COLO668 (cell line): ENCODE data around the gene ZNF277.

ENCODE experiments used
- DNase-seq: peaks from one replicate; lab custom pipeline; 2025; ENCODE audit not compliant: unreplicated experiment; lab: John Stamatoyannopoulos, UW

The ZNF277 gene

DNA sequence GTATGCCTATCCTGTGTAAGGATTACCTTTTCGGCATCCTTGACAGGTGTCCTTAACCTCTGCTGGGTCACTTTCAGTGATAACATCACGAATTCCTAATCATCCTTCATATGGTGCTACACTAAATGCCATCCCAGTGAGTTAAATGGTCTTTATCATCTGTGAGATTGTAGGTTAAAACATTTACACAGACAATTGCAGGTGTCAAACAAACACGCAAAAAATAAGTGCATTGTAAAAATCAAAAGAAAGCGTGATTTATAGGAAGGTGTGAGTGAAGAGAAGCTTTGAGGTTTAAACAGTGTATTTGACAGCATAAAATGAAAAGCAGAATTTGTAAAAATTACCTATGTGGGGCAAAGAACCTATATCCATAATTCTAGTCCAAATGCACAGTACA, 132.3 kb downstream of the ZNF277 start:
- no peak for DNase-seq

DNA sequence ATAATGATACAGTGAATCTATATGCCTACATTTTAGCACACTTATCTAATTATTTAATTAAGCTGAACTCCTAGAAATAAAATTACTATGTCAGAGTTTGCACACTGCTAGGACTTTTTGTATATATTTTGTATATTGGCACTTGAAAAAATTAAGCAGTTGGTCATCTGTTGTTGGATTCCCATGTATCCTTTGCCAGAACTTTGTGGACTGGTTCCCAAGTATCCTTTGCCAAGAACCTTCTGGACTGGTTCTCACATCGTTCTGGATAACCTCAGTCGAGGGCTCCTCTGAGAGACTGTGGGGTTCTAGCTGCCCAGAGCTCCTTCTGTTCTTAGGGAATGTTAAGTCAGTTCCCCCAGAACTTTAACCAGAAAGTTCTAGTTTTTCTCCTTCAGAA, 135.0 kb downstream of the ZNF277 start:
- DNase-seq: no peak

DNA sequence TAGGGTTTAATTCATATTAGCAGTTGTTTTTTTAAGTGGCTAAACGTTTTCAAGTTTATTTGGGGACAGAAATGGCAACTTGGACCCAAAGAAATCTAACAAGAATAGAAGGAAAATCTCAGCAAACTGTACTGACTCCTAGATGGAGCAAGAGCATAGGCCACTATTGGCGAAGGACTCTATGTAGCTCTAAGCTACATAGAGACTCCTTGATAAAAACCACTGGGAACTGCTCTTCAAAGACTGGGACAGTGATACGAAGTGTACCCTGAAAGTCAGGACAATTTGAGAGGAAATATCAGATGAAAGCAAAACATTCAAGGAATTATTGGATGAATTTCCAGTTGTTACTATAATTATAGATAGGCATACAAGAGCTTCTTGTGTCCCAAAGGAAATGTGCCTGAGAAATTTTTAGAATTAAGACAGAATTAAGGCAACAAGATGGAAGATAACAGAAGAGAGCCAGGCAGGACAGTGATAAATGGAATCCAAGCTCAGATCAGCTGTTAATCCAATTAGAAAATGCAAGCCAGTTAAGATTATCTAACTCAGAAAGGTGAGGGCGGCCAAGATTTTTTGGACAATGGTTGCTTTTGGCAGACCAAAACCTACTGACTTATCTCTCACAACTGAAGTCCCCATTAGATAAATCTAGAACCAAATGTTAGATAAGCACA, 140.0 kb downstream of the ZNF277 start:
- no peak for DNase-seq

DNA sequence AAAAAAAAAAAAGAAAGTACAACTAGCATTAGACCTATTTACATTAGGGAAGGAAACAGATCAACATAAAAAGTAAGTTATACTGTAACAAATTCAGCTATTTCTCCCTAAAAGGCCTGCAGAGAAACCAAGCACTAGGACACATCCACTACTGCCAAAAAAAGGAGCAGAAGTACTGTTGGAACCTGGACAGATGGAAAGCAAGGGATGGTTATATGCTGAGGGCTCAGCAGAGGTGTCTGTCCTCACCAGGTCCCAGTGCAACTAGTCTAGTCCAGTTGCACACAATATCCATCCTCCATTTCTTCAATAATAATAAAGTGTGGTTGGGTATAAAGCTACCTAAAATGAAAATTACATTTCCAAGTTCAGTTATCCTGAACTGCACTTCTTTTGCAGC, 140.6 kb downstream of the ZNF277 start:
- DNase-seq: no peak

DNA sequence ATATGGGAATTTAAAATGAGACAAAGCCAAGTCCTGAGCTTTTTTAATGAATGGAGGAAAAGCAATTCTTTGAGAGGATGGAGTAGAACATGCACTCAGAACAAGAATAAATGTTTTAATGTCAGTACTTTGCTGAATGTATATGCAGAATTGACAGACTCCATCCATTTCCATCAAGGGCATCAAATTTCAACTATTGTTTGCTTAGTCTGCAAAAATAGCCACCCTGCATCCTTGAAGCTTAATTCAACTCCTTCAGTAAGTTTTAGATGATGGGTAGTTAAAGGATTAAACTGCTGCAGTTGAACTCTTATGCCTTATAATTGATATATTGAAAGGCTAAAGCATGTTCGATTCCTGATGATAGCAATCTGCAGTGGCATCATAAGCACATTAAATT, 144.1 kb downstream of the ZNF277 start:
- DNase-seq: no peak

DNA sequence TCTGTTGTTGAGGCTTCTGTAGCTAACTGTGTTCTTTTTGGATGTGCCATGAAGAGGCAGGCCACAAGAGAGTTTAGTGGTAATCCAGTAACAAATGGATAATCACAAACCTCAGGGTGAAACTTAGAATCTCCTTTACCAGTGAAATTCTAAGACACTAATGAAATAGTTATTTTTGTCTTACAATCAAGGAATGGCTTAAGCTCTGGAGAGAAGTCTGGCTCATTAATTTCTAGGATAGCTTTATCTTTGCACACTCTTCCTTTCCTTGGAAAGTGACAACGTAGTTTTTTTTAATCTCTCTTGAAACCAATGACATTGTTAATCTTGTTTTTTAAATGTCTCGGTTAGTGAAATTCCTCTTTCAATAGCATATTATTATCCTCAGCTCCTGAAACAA, 150.1 kb downstream of the ZNF277 start:
- DNase-seq: no peak

DNA sequence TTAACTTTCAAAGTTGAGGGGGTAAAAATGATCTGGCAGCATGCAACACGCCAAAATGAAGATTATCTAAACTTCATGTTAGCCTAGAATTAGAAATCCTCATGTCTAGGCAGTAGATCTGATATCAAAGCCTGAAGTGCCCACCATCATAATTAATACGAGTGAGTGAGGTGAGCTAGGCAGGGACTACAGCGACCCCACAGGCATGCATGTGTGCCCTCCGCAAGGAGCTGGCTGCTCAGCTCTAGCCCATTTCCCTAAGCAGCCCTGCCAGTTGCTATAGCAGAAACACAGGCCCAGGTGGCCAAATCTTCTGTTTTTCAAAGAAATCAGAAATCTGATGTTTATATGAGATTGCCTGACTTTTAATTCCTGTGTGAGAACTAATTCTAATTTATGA, 150.6 kb downstream of the ZNF277 start:
- no peak for DNase-seq

DNA sequence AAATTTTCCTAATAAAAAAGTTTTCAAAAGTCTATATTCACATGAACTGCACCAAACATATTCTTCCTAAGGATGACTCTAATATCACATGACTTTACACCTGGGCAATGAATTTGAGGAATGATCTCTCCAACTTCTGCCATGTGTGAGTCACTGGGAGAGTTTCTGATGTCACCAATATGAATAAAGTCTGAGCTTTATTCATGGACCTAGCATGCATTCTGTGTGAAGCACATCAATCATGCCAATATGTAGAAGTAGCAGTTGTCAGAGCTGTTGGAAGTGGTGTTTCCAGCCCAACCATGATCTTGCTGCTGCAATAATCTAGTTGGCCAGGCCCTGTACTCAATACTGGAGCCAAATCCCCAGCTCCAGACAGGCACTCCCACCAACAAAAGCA, 152.0 kb downstream of the ZNF277 start:
- DNase-seq: no peak

DNA sequence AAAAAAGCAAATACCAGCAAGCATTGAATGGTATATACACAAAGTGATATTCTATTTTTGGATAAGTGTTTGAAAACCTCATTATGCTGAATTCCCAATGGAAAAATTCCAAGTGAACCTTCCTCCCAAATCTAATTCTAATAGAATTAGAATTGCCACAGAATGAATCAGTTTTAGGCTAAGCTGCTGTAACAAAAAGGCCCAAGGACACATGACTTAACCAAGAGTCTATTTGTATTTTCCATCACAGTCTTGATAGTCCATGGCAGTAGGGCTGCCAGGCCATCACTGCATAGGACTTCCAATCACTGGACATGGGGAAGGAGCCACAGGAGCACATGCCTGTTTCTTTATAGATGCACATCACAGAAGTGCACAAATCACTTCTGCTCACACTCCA, 152.6 kb downstream of the ZNF277 start:
- no peak for DNase-seq

DNA sequence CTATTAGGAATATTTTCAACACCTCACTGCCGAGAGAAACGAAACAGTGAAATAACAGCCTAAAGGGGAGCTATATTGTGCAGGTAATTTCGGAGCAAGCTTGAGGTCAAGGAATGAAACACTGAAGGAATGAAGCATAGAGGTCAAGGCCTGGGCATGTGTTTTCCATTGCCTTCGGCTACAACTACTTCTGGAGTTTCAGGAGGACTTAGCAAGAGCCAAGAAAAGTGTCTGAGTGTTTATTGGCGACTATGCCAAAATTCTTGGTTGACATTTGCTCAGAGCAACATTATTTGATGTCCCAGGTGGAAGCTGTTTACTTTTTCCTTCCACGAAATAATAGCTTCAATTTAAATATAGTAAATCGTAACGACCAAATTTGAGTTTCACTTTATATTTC, 154.2 kb downstream of the ZNF277 start:
- no peak for DNase-seq

DNA sequence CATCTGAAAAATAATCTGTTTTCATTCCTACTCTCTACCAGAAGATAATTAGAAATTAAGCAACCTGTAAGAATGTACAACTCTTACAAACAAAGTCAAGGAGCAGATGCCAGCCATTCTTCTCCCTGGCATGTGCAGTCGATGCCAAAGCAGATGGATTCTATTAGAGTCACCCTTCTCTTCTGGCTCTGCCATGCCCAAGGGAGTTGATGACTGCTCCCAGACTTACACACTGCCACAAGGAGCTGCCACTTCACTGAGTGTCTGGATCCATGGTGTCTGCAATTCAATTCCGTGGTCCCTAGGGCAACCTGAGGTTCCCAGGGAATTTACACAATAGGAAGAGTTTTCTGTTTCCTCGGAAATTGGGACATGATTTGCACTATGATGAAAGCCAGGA, 154.7 kb downstream of the ZNF277 start:
- no peak for DNase-seq

DNA sequence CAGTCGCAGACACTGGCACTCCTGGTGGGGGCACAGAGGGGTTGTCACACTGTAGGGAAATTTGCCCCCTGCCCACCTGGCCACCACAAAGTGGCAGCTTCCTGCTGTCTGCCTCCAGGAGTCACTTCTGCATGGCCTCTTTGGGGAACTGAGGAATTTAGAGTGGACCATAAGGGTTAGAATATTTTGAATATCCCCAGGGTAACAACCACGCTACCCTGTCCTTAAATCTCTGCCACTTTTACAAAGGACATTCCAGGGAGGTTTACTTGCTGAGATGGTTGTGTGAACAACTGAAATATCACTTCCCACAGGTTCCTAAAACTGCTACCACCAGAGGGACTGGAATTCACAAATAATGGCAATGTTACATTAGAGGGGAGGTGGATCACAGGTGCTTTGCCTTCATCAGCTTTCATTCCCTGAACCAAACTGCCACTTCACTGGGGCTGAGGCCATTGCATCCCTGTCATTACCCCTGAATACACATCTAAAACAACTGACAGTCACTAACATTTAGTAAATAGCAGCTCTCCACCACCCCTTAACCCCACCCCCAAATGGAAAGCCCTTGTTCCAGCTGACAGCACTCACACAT, 155.7 kb downstream of the ZNF277 start:
- DNase-seq: no peak

DNA sequence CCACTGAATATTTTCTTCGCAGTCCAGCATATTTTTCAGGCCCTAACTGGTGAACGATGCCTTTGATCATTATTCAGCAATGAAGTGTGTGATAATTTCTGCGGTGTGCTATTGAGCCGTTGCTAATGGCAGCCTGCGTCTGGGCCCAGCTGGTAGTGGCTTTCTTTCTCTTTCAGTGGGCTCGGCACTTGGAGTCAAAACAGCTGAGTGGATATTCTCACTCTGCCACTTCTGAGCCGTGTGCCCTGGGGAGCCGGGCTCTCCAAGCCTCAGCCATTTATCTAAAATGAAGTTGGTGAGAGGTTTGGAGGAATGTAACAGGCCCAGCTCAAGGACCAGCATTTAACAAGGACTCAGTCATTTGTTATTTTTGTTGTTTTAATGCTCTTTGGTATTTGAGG, 156.2 kb downstream of the ZNF277 start:
- no peak for DNase-seq

DNA sequence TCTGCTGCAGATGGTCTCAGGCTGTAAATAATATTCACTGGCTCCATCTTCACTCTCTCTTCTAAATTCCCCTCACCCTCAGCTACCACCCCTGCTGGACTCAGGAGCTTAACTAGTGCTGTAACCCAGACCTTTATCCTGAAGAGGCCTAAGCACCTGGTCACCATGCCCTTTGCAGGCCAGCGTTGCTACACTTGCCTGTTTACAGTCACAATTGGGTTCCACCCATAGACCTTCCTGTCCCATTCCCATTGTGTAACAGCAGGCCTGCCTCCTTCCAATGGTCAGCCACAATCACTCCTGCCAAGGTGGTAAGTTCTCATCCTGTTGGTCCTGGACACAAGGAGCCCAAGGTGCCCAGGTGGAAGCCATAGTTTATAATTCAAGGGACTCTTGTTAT, 157.9 kb downstream of the ZNF277 start:
- no peak for DNase-seq

DNA sequence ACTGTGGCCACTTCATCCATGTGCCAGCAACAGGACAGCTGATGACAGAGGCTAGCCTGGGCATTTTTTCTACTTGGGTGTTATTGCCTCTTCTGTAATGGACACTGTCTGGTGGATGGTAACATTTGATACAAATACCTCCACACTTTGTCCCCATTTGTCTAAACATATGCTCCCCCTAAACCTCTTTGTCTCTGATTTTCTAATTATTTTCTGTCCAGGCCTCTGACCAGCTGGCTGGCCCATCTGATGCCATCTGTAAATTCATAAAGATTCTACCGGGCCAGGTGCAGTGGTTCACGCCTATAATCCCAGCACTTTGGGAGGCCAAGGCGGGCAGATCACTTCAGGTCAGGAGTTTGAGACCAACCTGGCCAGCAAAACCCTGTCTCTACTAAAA, 159.1 kb downstream of the ZNF277 start:
- DNase-seq: no peak

DNA sequence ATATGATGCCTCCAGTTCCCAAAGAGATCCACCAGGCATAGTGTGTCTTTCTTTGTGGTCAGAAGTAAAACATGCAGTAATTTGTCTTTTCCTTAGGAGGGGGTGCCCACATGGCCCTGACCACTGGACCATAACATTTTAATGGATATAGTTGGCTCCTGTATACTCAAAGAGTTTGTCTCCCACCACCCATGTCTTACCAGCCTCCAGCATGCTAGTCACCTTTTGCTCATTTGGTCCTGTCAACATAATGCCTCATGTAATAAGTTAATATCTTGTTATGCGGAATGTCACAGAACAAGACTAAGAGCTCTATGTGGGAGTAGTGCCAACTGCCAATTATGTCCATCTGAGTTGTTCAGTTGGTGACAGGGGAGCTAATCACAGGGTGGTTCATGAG, 160.4 kb downstream of the ZNF277 start:
- no peak for DNase-seq

DNA sequence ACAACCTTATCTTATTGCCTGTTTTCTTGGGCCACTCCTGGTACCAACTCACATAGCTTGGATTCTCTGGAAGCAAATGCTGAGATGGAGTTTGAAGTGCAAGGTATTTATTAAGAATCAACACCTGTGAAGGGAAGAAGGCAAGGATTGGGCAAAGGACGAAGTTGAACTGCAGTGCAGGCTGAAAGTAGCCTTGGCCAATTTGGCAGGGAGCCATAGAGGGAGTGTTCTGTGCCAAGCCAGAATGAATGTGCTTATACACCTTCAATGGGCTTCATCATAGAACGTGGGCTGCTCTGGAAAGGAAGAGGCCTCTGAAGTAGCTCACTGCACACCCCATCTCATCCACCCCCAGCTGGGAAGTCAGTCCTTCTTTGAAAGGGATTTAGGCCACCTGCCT, 163.9 kb downstream of the ZNF277 start:
- DNase-seq: peak; percentile 13

DNA sequence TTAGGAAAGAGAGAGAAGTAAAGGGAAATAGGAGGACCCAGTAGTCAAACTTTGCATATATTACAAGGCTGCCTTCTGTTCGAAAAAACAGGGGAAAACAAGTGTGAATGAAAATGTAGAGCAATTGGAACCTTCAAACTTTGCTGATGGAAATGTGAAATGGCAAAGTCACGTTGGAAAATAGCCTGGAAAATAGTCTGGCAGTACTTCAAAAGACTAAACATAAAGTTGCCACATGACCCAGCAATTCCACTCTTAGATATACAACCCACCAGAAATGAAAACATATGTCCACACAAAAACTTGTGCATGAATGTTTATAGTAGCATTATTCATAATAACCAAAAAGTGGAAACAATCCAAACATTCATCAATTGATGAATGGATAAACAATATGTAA, 165.2 kb downstream of the ZNF277 start:
- DNase-seq: no peak

DNA sequence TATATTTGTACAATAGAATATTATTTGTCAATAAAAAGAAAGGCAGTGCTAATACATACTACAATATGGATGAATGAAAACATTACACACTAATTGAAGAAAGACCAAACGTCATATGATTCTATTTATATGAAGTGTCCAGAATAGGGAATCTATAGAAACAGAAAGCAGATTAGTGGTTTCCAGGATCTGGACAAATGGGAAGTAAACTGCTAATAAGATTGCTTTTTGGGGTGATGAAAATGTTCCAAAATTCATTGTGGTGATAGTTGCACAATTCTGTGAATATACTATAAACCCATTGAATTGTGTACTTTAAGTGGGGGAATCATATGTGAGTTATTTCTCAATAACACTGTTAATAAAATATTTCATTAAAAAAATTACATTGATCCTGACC, 165.6 kb downstream of the ZNF277 start:
- no peak for DNase-seq

DNA sequence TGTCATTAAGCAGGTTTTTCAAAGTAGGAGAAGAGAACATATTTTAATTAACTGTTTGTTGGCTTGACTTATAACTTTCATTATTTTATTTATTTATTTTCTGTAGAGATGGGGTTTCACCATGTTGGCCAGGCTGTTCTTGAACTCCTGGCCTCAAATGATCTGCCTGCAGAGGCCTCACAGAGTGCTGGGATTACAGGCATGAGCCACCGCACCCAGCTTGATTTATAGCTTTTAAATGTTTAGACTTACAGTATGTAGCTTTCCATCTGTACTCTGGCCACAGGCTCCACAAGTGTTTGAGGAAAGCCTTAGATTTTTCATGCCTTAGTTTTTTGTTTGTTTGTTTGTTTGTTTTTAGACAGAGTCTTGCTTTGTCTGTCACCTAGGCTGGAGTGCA, 171.1 kb downstream of the ZNF277 start:
- no peak for DNase-seq

DNA sequence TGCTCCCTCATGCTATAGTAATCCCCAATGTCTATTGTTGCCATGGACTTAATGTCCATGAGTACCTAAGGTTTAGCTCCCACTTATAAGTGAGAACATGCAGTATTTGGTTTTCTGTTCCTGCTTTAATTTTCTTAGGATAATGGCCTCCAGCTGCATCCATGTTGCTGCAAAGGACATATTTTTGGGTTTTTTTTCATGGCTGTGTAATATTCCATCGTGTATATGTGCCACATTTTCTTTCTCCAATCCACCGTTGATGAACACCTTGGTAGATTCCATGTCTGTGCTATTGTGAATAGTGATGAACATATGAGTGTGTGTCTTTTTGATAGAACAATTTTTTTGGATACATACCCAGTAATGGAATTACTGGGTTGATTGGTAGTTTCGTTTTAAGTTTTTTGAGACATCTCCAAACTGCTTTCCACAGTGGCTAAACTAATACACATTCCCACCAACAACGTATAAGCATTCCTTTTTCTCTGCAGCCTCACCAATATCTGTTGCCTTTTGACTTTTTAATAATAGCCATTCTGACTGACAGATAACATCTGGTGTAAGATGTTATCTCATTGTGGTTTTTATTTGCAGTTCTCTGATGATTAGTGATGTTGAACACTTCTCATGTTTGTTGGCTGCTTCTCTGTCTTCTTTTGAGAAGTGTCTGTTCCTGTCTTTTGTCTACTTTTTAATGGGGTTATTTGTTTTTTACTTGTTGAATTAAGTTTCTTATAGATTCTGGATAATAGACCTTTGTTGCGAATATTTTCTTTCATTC, 175.0 kb downstream of the ZNF277 start:
- no peak for DNase-seq

DNA sequence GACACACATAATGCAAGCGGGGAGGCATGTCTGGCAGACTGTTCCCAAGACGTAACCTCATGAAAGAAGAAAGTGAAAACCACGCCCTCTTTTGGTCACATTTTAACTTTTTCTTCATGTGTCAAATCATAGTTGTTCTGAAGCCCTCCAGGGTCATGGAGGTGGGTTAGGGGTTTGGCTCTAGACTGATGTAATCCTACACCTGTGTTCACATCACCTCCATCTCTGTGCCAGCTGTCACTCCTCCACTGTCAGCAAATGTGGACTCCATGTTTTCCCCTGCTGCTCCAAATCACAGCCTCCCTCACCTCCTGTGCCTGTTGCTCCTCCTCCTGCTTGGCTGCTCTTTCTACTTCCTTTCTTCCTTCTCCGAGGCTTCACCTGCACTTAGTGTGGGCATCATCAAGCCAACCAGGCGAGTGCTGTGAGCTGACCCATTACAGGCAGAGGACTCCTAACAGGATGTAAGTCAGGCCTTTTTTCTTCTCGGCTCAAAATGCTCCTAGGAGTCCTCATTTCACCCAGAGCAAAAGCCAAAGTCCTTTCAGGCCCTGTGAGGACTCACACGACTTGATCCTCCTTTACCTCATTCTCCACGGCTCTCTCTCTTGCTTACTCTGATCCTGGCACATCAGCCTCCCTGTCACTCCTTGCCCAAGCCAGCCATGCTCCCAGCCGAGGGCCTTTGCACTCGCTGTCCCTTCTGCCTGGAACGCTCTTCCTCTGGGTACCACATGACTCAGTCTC, 177.3 kb downstream of the ZNF277 start:
- DNase-seq: no peak
